SKM-1 (cell line): Measurements from ENCODE around the gene EXOC3L2.
"Not testable (repeated sequence)": the region's sequence is repeated elsewhere in the genome, so short reads cannot be mapped to it uniquely, and the experiment has no call there.

ENCODE experiments used
- DNase-seq: peaks from one replicate; lab custom pipeline; 2025; ENCODE audit not compliant: unreplicated experiment; lab: John Stamatoyannopoulos, UW

The EXOC3L2 gene

GRCh38 chr19:45256836-45257235, 11.6 kb upstream of the EXOC3L2 start:
- no peak for DNase-seq

DNA sequence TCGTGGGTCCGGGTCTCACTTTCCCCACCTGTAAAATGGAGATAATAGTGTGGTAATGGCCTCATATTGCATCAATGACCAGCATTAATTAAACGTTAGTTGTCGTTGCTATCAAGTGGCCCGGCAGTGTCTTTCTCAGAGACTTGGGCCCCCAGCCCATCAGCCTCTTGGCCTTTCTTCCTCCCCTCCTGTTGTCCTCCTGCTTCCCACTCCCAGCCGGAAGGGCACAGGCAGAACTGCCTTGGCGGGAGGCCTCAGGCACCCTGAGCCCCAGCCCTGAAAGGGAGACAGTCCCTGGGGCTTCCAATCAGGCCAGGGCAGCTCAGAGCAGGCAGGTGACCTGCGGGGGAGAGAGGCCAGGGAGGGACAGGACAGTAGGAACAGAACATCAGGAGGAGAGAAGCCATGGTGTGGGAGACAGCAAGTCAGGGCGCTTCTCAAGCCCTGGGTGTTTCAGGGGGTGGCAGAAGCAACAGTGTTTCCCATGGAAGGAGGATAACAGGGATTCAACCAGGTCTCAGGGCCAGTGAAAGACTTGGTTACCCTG, 10.5 kb upstream of the EXOC3L2 start:
- no peak for DNase-seq

GRCh38 chr19:45254044-45254531, 8.9 kb upstream of the EXOC3L2 start:
- no peak for DNase-seq

- no peak for DNase-seq
Observed at GRCh38 chr19:45253396-45254027, 8.3 kb upstream of the EXOC3L2 start.

DNA sequence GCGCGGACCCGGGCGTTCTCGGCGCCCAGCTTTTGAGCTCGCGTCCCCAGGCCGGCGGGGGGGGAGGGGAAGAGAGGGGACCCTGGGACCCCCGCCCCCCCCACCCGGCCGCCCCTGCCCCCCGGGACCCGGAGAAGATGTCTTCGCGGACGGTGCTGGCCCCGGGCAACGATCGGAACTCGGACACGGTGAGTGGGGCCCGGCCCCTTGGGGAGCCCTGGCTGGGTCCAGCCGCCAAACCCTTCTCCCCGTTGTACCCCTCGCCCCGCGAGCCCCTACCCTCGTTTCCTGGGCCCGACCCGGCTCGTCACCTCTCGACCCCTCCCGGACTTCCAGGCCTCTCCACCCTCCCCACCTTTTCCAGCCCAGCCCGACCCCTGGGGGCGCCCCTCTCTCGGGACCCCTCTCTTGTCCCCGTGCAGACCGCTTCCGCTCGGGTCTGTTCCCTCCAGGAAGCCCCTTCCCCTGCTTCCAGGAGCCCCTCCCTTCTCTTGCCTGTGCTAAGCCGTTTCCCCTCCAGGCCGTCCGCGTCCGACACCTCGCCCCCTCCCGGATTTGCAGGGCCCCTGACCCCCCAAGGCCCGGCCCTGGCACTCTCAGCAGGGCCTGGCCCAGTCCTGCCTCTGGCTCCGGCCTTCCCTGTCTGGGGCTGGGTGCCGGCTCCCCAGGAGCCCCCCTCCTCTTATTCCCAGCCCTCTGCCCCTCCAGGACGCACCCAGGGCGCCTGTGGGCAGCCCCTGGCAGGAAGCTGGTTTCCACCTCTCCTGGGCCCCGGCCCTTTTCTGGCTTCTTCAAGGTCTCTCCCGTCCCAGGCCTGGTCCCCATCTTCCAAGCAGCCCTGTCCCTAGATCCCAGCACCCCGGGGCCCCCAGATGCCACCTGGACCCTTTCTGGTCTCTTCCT, 6.5 kb upstream of the EXOC3L2 start:
- no peak for DNase-seq

- DNase-seq: peak; percentile 25
Observed at GRCh38 chr19:45250832-45251451, 5.7 kb upstream of the EXOC3L2 start, which contains the start of gene MARK4. Gene MARK4, plus strand, starts transcription at chr19:45251271. Its CDS starts 318 bp downstream, at chr19:45251589.

- no peak for DNase-seq
Observed at GRCh38 chr19:45250216-45250831, 5.1 kb upstream of the EXOC3L2 start.

GRCh38 chr19:45249261-45250033, 4.2 kb upstream of the EXOC3L2 start:
- no peak for DNase-seq

DNA sequence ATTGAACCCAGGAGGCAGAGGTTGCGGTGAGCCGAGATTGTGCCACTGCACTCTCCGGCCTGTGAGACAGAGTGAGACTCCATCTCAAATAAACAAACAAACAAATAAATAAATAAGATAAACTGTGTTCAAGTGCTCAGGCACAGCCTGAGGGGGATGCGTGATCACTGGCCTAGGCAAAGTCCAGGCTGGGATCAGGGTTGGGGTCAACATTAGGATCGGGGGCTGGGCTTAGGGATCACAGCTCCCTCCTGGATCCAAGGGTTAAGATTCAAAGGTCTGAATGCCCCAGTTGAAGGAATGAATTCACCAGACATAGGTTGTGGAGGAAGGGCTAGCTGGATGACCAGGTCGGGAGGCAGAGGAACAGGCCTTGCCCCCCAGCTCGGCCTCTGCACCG, 1.9 kb upstream of the EXOC3L2 start:
- DNase-seq: no peak

- no peak for DNase-seq
Observed at GRCh38 chr19:45245826-45246225, 619 bp upstream of the EXOC3L2 start.

DNA sequence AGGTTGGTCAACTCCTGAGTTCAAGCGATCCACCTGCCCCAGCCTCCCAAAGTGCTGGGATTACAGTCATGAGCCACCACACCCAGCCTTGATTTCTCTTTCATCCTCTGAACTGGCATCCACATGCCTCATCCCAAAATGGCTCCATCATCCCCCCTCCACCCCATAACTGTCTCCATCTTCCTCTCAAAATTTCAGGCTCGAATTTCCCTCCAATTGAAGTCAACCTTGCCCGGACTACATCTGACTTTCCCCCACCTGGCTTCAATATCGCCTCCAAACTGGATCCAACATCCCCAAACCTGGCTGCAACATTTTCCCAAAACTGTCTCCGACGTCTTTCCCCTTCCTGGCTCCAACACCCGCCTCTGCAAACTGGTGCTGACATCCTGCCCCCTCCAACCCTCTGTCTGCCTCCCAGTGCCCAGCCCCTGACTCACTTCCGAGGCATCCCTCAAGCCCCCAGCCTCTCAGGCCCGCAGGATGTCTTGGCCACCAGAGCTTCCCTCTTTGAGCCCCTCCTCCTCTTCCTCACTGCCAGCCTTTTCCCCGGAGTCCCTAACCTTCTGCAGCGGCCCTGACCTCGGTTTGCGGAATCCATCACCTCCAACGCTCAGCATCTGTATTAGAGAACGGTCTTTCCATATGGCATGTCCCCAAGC, 943 bp downstream of the EXOC3L2 start:
- DNase-seq: no peak

GRCh38 chr19:45243144-45243732, 2.0 kb downstream of the EXOC3L2 start:
- no peak for DNase-seq

DNA sequence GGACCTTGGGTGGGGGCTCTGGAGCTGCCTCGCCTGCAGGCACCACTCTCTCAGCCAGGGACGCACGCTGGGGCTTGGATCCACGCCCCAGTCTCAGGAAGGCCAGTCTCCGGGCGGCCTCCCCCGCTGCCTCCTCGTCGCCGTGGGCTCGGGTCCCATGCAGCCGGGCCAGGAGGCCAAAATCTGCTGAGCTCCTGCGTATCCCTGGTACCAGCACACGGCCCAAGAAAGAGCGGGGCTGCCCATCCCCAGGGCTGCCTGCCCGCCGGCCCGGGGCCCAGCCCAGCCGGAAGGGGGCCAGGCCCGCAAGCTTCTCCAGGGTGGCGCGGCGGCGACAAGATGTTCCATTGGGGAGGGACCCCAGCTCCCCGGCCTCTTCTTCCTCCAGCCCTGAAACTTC, 6.7 kb downstream of the EXOC3L2 start:
- DNase-seq: no peak

GRCh38 chr19:45235485-45235884, 9.7 kb downstream of the EXOC3L2 start:
- DNase-seq: no peak

GRCh38 chr19:45234089-45234869, 10.9 kb downstream of the EXOC3L2 start:
- DNase-seq: no peak

GRCh38 chr19:45231891-45232290, 13.3 kb downstream of the EXOC3L2 start:
- no peak for DNase-seq

DNA sequence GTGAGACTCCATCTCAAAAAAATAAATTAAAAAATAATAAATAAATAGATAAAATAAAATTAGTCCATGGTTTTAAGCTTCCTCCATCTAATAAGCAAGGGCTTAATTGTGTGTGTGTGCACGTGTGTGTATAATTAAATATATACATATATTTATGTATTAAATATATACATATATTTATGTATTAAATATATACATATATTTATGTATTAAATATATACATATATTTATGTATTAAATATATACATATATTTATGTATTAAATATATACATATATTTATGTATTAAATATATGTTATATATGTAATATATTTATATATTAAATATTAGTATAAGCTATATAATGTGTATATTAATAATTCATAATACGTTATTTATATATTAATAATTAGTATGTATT, 16.2 kb downstream of the EXOC3L2 start:
- not testable (repeated sequence) for DNase-seq

- DNase-seq: no peak
Observed at GRCh38 chr19:45224645-45225044, 20.6 kb downstream of the EXOC3L2 start.

DNA sequence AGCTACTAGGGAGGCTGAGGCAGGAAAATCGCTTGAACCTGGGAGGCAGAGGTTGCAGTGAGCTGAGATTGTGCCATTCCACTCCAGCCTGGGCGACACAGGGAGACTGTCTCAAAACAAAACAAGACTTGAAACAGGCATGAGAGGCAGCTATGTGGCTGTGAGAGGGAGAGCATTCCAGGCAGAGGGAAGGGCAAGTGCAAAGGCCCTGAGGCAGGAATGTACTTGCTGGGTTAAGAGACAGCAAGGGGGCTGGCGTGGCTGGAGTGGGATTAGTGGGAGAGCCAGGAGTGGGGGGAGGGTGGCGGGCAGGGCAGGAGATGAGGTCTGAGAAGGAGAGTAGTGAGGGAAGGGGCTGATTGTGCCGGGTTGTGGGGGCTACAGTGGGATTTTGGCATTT, 21.3 kb downstream of the EXOC3L2 start:
- DNase-seq: no peak
